T-helper 2 cell (primary cell): ENCODE measurements around the gene BNC2.
"Not testable (repeated sequence)": the region's sequence is repeated elsewhere in the genome, so short reads cannot be mapped to it uniquely, and the experiment has no call there.

Source experiments
- DNase-seq, 5 experiments: peaks; one replicate each; pipeline versions ENCODE4 v3.0.0 to v3.0.0-alpha.2; 2012 to 2022

Gene BNC2

GRCh38 chr9:16487915-16488314 lies 382.6 kb downstream of the BNC2 start:
- DNase-seq = no peak

- no peak for DNase-seq
Measured at GRCh38 chr9:16485575-16486321, 384.7 kb downstream of the BNC2 start.

DNA sequence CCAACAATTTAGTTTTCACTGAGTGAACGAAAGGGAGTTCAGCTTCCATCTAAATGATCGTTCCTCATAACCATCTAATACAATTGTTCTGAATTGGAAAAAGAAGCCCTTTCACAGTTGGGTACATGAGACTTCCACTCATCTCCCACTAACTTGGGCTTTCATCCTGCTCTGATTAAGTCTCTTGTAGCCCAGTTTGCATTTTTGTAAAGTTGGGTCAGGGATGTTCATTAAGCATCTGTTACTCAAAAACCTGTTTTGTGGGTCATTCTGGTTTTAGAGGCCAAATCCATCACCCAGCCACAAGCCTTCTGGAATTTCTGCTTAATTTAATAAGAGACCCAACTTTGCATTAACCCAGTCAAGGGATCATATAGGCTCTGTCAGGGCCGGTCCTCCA lies 385.3 kb downstream of the BNC2 start:
- no peak for DNase-seq

DNA sequence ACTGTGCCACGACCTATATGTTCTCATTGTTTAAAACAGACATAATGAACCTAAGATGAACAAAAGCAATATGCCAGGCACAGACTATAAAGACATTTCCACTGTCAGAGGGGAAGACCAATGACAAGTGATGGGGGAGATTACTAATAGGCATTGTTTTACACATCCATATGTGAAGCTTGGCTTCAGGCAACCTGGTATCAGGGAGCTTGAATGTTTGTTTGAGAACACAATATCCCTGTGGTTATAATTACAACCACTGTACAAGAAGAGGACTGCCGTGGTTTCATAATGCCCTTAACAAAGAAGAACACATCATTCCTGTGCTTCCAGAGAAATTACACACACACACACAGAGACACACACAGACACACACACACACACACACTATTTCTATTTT lies 385.7 kb downstream of the BNC2 start:
- DNase-seq = no peak

DNA sequence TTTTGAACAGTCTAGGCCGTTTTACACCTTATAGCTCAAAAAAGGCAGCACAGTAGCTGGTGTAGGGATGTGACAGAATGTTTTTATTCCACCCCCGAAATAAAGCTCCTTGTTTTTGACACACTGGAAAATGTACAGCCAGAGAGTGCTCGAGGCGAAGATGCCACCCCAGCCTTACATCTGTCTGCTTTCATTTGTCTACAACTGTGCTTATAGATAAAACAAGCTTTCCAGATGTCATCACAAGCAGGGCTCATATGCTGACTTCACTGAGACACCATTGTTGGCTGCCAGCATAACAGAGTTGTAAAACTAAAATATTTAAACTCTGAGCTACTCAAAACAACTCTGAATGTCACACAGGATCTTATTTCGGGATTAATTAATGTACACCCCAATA lies 386.3 kb downstream of the BNC2 start:
- no peak for DNase-seq

- no peak for DNase-seq
Measured at GRCh38 chr9:16482764-16483163, 387.7 kb downstream of the BNC2 start.

DNA sequence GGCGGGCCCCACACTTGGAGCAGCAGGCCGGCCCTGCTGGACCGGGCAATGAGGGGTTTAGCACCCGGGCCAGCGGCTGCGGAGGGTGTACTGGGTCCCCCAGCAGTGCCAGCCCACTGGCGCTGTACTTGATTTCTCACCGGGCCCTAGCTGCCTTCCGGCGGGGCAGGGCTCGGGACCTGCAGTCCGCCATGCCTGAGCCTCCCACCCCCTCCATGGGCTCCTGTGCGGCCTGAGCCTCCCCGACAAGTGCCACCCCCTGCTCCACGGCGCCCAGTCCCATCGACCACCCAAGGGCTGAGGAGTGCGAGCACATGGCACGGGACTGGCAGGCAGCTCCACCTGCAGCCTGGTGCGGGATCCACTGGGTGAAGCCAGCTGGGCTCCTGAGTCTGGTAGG lies 389.9 kb downstream of the BNC2 start:
- DNase-seq = not testable (repeated sequence)

DNA sequence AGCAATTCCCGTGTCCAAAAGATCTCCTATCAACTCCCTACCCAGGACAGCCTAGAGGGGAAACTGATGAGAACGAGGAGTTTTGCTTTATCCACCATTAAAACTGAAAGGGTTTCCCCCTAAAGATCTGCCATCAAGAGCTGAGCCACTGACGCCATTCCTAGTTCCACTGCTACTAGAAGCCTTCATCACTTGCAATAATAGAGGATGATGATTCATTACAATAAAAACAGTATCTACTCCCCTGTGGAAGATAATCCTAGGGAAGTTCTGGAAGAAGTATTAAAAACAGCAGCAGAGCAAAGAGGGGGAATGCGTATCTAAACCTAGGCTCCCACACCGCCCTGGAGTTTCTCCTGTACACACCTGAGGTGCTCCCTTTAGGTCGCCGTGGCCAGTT lies 394.5 kb downstream of the BNC2 start:
- no peak for DNase-seq

DNA sequence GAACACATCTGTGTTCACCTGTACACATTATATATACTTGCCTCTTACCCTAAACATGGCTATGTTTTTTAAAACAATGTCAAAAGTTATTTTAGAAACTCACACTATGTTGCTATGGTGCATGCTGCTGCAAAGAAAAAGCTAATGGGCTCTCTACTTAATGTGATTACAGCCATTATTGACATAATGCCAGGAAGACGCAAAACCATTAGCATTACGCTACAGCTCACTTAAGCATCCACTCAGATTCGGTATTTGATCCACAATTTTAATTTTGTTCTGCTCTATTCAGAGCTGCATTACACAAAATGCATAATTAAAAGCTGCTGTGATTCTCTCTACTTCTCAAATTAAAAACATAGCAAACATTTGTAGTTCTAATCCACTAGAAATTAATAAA lies 395.2 kb downstream of the BNC2 start:
- DNase-seq = no peak

DNA sequence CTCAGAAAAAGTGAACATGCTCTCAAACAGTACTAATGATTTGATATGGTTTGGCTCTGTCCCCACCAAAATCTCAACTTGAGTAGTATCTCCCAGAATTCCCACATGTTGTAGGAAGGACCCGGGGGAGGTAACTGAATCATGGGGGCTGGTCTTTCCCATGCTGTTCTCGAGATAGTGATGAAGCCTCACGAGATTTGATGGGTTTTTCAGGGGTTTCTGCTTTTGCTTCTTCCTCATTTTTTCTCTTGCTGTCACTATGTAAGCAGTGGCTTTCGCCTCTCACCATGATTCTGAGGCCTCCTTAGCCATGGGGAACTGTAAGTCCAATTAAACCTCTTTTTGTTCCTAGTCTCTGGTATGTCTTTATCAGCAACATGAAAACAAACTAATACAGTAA lies 401.3 kb downstream of the BNC2 start:
- no peak for DNase-seq

- no peak for DNase-seq
Measured at GRCh38 chr9:16461851-16462250, 408.6 kb downstream of the BNC2 start.

DNA sequence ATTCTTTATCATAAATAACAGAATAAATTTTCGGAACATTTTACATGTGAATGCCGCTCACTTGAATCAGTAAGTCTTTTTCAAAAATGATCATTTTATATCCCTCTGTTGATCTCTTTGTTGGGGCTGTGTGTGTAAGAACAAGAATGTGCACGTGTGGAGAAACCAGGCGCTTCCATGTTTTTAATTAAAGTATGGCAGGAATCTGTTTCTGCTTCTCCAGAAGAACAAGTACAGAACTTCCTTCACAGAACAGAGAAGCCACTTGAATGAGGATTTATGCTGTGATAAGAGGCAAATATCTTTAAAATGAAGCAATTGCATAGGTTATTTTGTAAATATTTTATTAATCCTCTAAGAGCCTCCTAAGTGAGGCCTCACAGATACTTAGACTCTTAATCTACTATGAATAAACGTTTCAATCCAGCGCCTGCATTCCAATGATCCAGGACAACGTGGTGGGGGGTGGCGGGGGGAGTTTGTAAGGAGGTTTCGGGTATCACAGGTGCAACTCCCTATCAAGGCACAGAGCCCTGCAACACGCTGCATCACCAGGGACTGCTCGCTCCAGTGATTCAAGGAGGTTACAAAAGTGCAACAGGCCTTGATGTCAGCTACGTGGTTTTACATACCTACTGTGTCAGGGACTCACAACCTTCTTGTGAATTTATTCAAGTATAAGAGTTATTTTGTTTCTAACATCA lies 409.2 kb downstream of the BNC2 start:
- DNase-seq = no peak

DNA sequence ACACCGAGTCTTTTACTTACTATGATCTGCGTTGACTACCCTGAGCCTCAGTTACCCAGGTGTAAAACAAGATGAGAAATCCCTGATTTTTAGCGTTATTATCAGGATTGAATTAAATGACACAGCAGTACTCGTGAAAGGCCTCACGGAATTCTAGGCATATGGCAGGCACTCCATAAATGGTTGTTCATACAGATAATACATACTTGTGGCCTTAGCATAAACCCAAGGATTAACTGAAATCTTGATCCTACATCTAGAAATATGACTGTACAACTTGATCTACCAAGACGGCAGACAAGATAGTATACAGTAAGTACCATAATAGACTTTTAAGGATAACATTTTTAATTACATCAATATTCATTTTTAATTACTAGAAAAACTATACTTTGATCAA lies 409.8 kb downstream of the BNC2 start:
- no peak for DNase-seq

DNA sequence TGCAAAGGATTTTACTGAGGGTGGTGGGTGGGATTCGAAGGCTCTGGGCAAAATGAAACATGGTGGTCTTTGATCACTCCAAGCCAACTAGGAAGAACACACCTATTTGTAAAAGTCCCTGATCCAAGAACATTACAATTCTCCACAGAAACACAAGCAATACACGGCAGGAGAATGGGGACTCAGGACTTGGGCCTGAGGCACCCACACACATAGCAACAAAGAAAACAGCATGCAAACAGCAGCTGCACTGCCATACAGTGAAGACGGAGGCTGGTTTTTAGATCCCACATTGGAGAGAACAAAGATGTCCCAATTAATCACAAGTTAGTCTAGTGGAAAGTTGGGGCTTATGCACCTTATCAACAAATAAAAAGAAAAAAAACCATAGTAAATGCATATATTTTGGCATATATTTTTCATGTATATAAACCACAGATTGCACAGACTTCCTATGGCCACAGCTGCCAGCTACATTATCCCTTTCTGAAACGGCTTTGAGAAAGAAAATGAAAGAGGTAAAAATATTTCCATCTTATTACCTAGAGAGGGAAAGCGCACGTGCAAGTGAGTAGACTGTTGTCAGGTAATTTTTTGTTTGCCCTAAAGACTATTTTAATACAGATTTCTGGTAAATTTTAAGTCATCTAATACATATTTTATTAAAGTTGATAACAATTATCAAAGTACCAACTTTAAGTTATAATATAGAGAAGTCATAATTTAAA lies 410.9 kb downstream of the BNC2 start:
- DNase-seq = no peak

DNA sequence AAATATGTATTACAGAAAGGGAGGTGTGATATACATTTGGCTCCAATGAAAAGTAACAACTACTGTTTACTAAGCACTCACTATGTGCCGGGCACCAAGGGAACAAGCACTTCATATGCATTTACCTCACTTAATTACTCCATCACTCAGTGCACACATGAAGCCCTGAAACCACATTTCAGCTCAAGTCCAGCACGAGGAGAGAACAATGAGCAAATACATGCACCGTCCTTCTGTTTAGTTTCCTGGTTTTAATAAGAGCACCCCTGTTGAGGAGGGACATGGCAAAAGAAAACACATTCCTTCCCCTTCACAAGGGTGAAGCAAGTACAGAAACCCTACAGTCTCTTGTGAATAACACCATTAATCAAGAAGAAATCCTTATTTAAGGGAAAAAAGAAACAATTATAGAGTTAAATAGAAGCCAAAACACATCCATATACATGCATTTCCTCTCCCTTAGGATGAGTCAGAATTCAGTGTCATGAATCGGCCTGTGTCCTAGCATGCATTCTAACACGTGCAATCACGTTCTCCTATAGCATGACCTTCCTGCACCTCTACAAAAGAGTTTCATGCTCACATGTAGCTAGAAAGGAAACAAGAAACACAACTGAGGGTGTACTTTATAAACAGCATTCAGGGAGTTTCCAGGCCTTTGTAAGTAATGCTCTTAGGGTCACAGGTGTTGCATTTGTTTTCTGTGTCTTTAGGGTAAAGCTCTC lies 411.6 kb downstream of the BNC2 start:
- no peak for DNase-seq

- DNase-seq = no peak
Measured at GRCh38 chr9:16455842-16456241, 414.6 kb downstream of the BNC2 start.

DNA sequence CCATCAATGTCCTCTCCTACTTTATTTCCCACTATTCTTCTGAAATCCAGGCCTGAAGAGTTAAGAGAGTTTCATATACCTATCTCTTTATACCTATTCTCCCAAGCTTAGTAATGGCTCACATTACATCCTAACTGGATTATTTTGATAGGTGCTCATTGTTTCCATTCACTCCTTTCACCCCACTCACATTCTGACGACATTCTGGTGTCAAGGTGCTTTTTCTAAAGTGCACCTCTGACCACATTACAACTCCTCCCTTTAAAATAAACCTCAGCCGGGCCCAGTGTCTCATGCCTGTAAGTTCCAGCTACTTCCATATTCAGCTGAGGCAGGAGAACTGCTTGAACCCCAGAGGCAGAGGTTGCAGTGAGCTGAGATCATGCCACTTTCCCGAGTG lies 417.1 kb downstream of the BNC2 start:
- DNase-seq = no peak

DNA sequence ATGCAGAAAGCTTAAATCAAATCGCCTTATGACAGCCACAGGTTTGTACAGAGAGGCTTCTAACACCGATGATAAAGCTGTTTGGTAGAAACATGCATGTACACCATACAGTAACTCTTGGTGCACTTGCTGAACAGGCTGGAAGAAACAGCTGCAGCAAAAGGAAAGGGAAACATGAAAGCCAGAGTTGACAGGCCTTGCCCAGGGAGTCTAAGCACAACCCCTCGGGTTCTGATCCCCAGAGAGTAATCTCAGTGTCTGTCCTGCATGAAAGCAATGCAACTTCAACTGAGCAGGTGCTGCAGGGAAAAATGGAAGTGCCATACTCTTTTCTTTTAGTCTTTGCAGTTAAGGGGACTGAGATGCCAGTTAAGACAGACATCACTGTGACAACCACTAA lies 419.9 kb downstream of the BNC2 start:
- DNase-seq = no peak

DNA sequence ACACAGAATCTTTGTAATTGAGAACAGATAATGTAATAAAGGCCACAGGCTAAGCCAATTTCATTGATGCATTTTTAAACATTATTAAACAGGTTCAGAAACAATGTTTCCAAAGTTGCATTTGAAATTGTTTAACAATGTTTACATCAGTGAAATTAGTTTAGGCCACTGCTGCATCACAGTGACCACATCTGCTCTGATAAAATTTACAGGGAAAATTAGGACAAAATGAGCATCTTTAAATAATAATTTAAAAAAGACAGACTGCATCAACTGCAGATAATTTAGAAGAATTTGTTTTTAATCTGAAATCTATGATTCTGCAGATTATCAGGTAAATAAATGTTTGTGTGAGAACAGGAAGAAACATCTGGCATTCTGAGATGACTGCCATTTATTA lies 420.4 kb downstream of the BNC2 start:
- DNase-seq = no peak

DNA sequence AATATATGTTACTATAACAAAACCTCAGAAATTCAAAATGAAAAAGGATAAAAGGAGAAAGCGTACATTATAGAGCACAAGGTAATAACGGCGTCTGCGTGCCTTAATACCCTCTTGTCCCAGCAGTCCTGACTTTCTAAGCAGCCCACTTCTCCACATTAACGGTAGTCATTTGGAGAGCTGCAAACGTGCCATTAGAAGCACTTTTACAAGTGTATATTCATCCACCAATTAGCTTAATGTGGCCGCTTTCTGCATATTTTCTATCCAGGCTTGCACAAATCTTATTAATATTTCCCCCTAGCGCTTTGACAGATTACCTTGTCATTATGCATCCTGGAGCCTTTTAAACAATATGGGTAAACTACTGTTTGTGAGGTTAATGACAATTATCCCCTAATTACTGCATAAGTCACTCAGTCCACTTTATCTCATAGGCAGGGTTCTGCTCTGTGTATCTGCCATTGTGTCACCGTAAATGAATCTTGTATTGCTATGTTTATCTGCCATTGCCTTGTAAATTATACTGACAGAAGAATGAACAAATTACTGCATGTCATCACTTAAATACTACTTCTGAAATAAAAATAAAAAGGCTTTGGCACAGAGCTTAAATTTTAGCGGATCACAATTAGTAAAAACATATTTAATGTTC lies 421.3 kb downstream of the BNC2 start:
- no peak for DNase-seq

- DNase-seq = no peak
Measured at GRCh38 chr9:16447946-16448345, 422.5 kb downstream of the BNC2 start.

GRCh38 chr9:16446636-16447035 lies 423.8 kb downstream of the BNC2 start:
- DNase-seq = no peak
